Sigmoid colon (tissue), 7 donors: ENCODE measurements around the gene PLSCR3. TPM values are rescaled to one million over a fixed set of nuclear protein-coding genes. Genes with fewer than 3 reads are reported as not detected.

Experiments used
- DNase-seq: peaks from one replicate; pipeline ENCODE4 v3.0.0-alpha.2; 2019
- H3K27ac ChIP-seq, 4 donors: fragments of 200-600 bp; sonication (generic); one replicate each; pipeline ENCODE4 v1.5.1; 2016 to 2019; ENCODE audit warnings: mild to moderate bottlenecking in 1 of 4
- H3K27me3 ChIP-seq, 3 donors: fragments of 200-600 bp; sonication (generic); one replicate each; pipeline ENCODE4 v1.5.1; 2019; ENCODE audit warnings: mild to moderate bottlenecking in 1 of 3
- H3K36me3 ChIP-seq, 4 donors: fragments of 200-600 bp; sonication (generic); one replicate each; pipeline ENCODE4 v1.5.1; 2016 to 2019
- H3K4me1 ChIP-seq, 4 donors: fragments of 200-600 bp; sonication (generic); one replicate each; pipeline ENCODE4 v1.5.1; 2017 to 2019
- H3K4me3 ChIP-seq, 4 donors: fragments of 200-600 bp; sonication (generic); one replicate each; pipeline ENCODE4 v1.5.1; 2017 to 2019; ENCODE audit warnings: mild to moderate bottlenecking in 2 of 4, moderate library complexity in 1 of 4
- H3K9me3 ChIP-seq, 4 donors: fragments of 200-600 bp in 3 of 4; sonication (generic) in 3 of 4; one replicate each; pipeline versions ENCODE4 v1.5.1 to v1.6.1; 2013 to 2019
- CTCF ChIP-seq, 4 experiments: fragments of 450-650 bp in 3 of 4; fragments of 200-600 bp in 1 of 4; IDR thresholded peaks; one replicate each; pipeline ENCODE4 v1.5.1; 2016 to 2019; ENCODE audit warnings: antibody characterized with exemption in 4 of 4, mild to moderate bottlenecking in 3 of 4, moderate library complexity in 2 of 4
- EP300 ChIP-seq, 4 donors: sonication (generic); formaldehyde crosslinking; IDR thresholded peaks; one replicate each; pipeline ENCODE4 v1.6.1; 2017; ENCODE audit warnings: antibody characterized with exemption in 4 of 4
- POLR2A ChIP-seq, 2 donors: fragments of 450-650 bp; IDR thresholded peaks; one replicate each; pipeline ENCODE4 v1.6.1; 2016; ENCODE audit warnings: antibody characterized with exemption in 2 of 2, mild to moderate bottlenecking in 2 of 2, moderate library complexity in 2 of 2
- POLR2AphosphoS5 ChIP-seq, 4 donors: sonication (generic); formaldehyde crosslinking; IDR thresholded peaks; one replicate each; pipeline ENCODE4 v1.6.1; 2017; ENCODE audit warnings: antibody characterized with exemption in 4 of 4
- WGBS, 2 donors: extraction: QIAGEN DNeasy Blood & Tissue Kit; methylation state at CpG; one replicate each; pipeline ENCODE4 v1.1.7; 2013; 5-methylcytosine and 5-hydroxymethylcytosine counted together
- intact Hi-C: fragments of 100-400 bp; cut with DNase I; formaldehyde crosslinking; loops from one replicate; pipeline ENCODE4 v1.15.1; 2023
- polyA plus RNA-seq, 3 donors: library from polyadenylated mRNA; stranded (reverse); fragments of 200-250 nt; gene quantifications; one replicate each; pipeline ENCODE4 v1.2.3, GENCODE V29; 2013
- total RNA-seq, 4 donors: library from RNA; depleted of rRNA; stranded (reverse); fragments of >200 nt; gene quantifications; one replicate each; pipeline ENCODE4 v1.1.0, GENCODE V29; 2016
- donor health status: healthy with polysubstance abuse.
- donor health status: Bipolar disorder and iron deficiency.
- donor health status: healthy.

Gene PLSCR3
- total and polyA plus RNA-seq, 7 donors, result 10.4 to 27.2 (median 14.8) TPM

GRCh38 chr17:7435676-7436555 lies 41.6 kb upstream of the PLSCR3 start:
- peaks cover 44 to 67% (median 64%) of the 10 kb centered on the region in 3 donors for H3K27me3 ChIP-seq
- H3K4me3 ChIP-seq, result peak overlapping the region; percentile 10 to 43 (median 34)
- no peak for DNase-seq
- no peak for TF ChIP-seq EP300 (IDR thresholded peaks at IDR 0.05)
- no peak for TF ChIP-seq POLR2AphosphoS5 (IDR thresholded peaks at IDR 0.05)
- no peak for TF ChIP-seq POLR2A (IDR thresholded peaks at IDR 0.05)
- TF ChIP-seq CTCF (IDR thresholded peaks at IDR 0.05), result no peak
- H3K9me3 ChIP-seq, result no peaks in the 10 kb centered on the region
- 8 to 9% methylated on average over 49 of the region's 49 CpGs for WGBS, 2 donors
- H3K36me3 ChIP-seq, result no peaks in the 10 kb centered on the region
- intact Hi-C loops, result loop anchor here (2.0 kb wide), 3 partner anchors 31 to 125 kb away; partner anchors contain the start of genes SENP3 and TMEM256
- peak overlapping the region; percentile 18 to 64 (median 31) for H3K27ac ChIP-seq
- H3K4me1 ChIP-seq, result peaks cover 0 to 57% (median 51%) of the 10 kb centered on the region in 4 donors

GRCh38 chr17:7432296-7432695 lies 38.0 kb upstream of the PLSCR3 start:
- Histone ChIP-seq H3K27ac (no peak overlapping the region), H3K27me3 (peaks cover 12 to 30% (median 27%) of the 10 kb centered on the region in 3 donors), H3K36me3 (no peaks in the 10 kb centered on the region), H3K4me3 (no peak overlapping the region), H3K9me3 (no peaks in the 10 kb centered on the region), H3K4me1 (peaks cover 0 to 22% (median 21%) of the 10 kb centered on the region in 4 donors)
- intact Hi-C loops, result no loop called here
- no peak for DNase-seq
- WGBS, 2 donors, result 93 to 96% methylated on average over 11 of the region's 11 CpGs
- TF ChIP-seq EP300 (IDR thresholded peaks at IDR 0.05), result no peak

GRCh38 chr17:7431231-7431630 lies 36.9 kb upstream of the PLSCR3 start:
- Histone ChIP-seq H3K9me3 (no peaks in the 10 kb centered on the region), H3K27ac (no peak overlapping the region), H3K36me3 (no peaks in the 10 kb centered on the region), H3K27me3 (peaks cover 7 to 27% (median 19%) of the 10 kb centered on the region in 3 donors), H3K4me3 (no peak overlapping the region), H3K4me1 (peaks cover 0 to 11% (median 11%) of the 10 kb centered on the region in 4 donors)
- 89 to 96% methylated on average over 1 of the region's 1 CpG for WGBS, 2 donors
- intact Hi-C loops, result no loop called here
- TF ChIP-seq EP300 (IDR thresholded peaks at IDR 0.05) (no peak), POLR2AphosphoS5 (IDR thresholded peaks at IDR 0.05) (no peak), CTCF (IDR thresholded peaks at IDR 0.05) (no peak), POLR2A (IDR thresholded peaks at IDR 0.05) (no peak)
- DNase-seq, result no peak

DNA sequence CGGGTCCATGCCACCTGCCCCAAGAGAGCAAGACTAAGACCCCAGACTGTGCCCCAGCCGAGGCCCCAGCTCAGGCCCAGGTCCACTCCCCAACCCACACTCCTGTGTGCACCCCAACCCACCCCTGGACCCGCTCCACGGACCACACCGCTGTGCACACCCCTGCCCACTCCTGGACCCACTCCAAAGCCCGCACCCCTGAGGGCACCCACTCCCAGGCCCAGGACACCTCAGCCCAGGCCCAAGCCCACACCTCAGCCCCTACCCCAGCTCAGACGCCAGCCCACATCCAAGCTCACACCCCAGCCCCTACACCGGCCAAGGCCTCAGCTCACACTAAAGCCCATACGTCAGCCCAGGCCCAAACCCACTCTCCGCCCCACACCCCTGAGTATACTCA lies 35.4 kb upstream of the PLSCR3 start:
- no peak overlapping the region for H3K27ac ChIP-seq
- no peak overlapping the region for H3K4me3 ChIP-seq
- DNase-seq, result peak; percentile 62
- no peak for TF ChIP-seq EP300 (IDR thresholded peaks at IDR 0.05)
- no peak for TF ChIP-seq POLR2A (IDR thresholded peaks at IDR 0.05)
- no peak for TF ChIP-seq POLR2AphosphoS5 (IDR thresholded peaks at IDR 0.05)
- TF ChIP-seq CTCF (IDR thresholded peaks at IDR 0.05), result no peak
- no peaks in the 10 kb centered on the region for H3K4me1 ChIP-seq
- H3K9me3 ChIP-seq, result no peaks in the 10 kb centered on the region
- WGBS, 2 donors, result 94% methylated on average over 10 of the region's 10 CpGs
- peaks cover 0 to 13% (median 3%) of the 10 kb centered on the region in 3 donors for H3K27me3 ChIP-seq
- intact Hi-C loops, result no loop called here
- H3K36me3 ChIP-seq, result no peaks in the 10 kb centered on the region

DNA sequence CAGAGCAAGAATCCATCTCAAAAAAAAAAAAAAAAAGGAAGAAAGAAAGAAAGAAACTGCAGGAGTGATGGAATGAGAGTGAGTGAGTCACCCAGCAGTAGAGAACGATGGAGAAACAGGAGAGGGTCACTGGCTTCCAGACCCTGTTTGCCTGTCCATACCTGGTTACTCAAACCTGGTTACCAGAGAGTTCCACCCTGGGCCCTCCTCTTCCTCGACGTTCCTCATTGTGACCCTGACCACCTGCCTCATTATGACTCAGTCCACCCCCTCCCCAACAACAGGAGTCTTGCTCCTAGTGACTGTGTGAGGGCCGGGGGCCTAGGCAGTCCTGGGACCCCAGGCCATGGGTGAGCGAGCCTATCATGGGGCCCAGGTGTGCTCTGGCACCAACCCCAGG lies 34.2 kb upstream of the PLSCR3 start, which contains the start of gene SPEM3:
TSS of gene SPEM3 (plus strand) at position 301 of the 400 bp plus-strand sequence. CDS start at position 347, 46 bp downstream.
- intact Hi-C loops, result no loop called here

More for the DNA sequence above, 34.2 kb upstream of the PLSCR3 start, which contains the start of gene SPEM3:
- no peaks in the 10 kb centered on the region for H3K36me3 ChIP-seq
- H3K27me3 ChIP-seq, result peaks cover 0 to 2% (median 0%) of the 10 kb centered on the region in 3 donors
- H3K4me3 ChIP-seq, result no peak within 1 kb of the TSS
- no peaks in the 10 kb centered on the region for H3K4me1 ChIP-seq
- no peak for DNase-seq
- no peak within 1 kb of the TSS for H3K27ac ChIP-seq
- 49 to 74% methylated on average over 5 of the region's 5 CpGs for WGBS, 2 donors
- H3K9me3 ChIP-seq, result no peaks in the 10 kb centered on the region
- no peak for TF ChIP-seq POLR2A (IDR thresholded peaks at IDR 0.05)
- no peak for TF ChIP-seq EP300 (IDR thresholded peaks at IDR 0.05)
- TF ChIP-seq CTCF (IDR thresholded peaks at IDR 0.05), result no peak
- TF ChIP-seq POLR2AphosphoS5 (IDR thresholded peaks at IDR 0.05), result no peak
